Fibroblast of gingiva (primary cell): ENCODE measurements around the gene ASIC4.
A peak's percentile ranks its signal among the peaks of the same experiment; 100 is the strongest.

Experiments
- DNase-seq: peaks from one replicate; pipeline ENCODE4 v3.0.0-alpha.2; 2011; ENCODE audit warnings: low read depth

Gene ASIC4

GRCh38 chr2:219498280-219499057 is 15.8 kb upstream of the ASIC4 start, which contains the start of gene GMPPA:
GMPPA (plus strand) TSS chr2:219498891; CDS start chr2:219499976, 1,085 bp downstream.
- peak; percentile 98 for DNase-seq

GRCh38 chr2:219499058-219499307 is 15.3 kb upstream of the ASIC4 start:
- no peak for DNase-seq

GRCh38 chr2:219499555-219499954 is 14.7 kb upstream of the ASIC4 start:
- no peak for DNase-seq

- DNase-seq, result peak; percentile 16
Observed at GRCh38 chr2:219500135-219500534, 14.1 kb upstream of the ASIC4 start.

GRCh38 chr2:219501849-219502248 is 12.4 kb upstream of the ASIC4 start:
- no peak for DNase-seq

- DNase-seq, result no peak
Observed at GRCh38 chr2:219502618-219503017, 11.7 kb upstream of the ASIC4 start.

- DNase-seq, result no peak
Observed at GRCh38 chr2:219505585-219505984, 8.7 kb upstream of the ASIC4 start.

GRCh38 chr2:219506153-219506801 is 8.0 kb upstream of the ASIC4 start:
- no peak for DNase-seq

GRCh38 chr2:219506802-219507526 is 7.3 kb upstream of the ASIC4 start:
- DNase-seq, result no peak

- DNase-seq, result no peak
Observed at GRCh38 chr2:219507581-219508443, 6.5 kb upstream of the ASIC4 start.

- DNase-seq, result no peak
Observed at GRCh38 chr2:219508444-219508734, 5.9 kb upstream of the ASIC4 start.

- no peak for DNase-seq
Observed at GRCh38 chr2:219508971-219509779, 5.1 kb upstream of the ASIC4 start.

- peak; percentile 37 for DNase-seq
Observed at GRCh38 chr2:219509780-219510511, 4.3 kb upstream of the ASIC4 start.

GRCh38 chr2:219510512-219511135 is 3.7 kb upstream of the ASIC4 start:
- no peak for DNase-seq

- no peak for DNase-seq
Observed at GRCh38 chr2:219511547-219512325, 2.5 kb upstream of the ASIC4 start.

- DNase-seq, result no peak
Observed at GRCh38 chr2:219512524-219513216, 1.6 kb upstream of the ASIC4 start.

GRCh38 chr2:219513787-219514186 is 495 bp upstream of the ASIC4 start:
- DNase-seq, result no peak

GRCh38 chr2:219514836-219515235 is 554 bp downstream of the ASIC4 start:
- no peak for DNase-seq
